Activated T-cell treated with anti-CD3 and anti-CD28 coated beads, Interleukin-2, amount 50 U/mL, for 48 hours (primary cell): ENCODE measurements around the gene PUM1.
"Not testable (repeated sequence)": the region's sequence is repeated elsewhere in the genome, so short reads cannot be mapped to it uniquely, and the experiment has no call there.

ENCODE experiments used
- DNase-seq, 2 experiments: peaks; one replicate each; pipeline ENCODE4 v3.0.0-alpha.2; 2020

The PUM1 gene, protein sequence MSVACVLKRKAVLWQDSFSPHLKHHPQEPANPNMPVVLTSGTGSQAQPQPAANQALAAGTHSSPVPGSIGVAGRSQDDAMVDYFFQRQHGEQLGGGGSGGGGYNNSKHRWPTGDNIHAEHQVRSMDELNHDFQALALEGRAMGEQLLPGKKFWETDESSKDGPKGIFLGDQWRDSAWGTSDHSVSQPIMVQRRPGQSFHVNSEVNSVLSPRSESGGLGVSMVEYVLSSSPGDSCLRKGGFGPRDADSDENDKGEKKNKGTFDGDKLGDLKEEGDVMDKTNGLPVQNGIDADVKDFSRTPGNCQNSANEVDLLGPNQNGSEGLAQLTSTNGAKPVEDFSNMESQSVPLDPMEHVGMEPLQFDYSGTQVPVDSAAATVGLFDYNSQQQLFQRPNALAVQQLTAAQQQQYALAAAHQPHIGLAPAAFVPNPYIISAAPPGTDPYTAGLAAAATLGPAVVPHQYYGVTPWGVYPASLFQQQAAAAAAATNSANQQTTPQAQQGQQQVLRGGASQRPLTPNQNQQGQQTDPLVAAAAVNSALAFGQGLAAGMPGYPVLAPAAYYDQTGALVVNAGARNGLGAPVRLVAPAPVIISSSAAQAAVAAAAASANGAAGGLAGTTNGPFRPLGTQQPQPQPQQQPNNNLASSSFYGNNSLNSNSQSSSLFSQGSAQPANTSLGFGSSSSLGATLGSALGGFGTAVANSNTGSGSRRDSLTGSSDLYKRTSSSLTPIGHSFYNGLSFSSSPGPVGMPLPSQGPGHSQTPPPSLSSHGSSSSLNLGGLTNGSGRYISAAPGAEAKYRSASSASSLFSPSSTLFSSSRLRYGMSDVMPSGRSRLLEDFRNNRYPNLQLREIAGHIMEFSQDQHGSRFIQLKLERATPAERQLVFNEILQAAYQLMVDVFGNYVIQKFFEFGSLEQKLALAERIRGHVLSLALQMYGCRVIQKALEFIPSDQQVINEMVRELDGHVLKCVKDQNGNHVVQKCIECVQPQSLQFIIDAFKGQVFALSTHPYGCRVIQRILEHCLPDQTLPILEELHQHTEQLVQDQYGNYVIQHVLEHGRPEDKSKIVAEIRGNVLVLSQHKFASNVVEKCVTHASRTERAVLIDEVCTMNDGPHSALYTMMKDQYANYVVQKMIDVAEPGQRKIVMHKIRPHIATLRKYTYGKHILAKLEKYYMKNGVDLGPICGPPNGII

GRCh38 chr1:31065310-31066217 lies at the start of gene PUM1:
PUM1 (minus strand) TSS chr1:31065717; CDS start chr1:31059566, 6,151 bp downstream.
- peak; percentile 99 for DNase-seq

- DNase-seq: no peak
Observed at GRCh38 chr1:31112266-31112935, 46.9 kb upstream of the PUM1 start.

- no peak for DNase-seq
Observed at GRCh38 chr1:31111290-31111951, 45.9 kb upstream of the PUM1 start.

GRCh38 chr1:31110846-31111245 lies 45.3 kb upstream of the PUM1 start:
- DNase-seq: no peak

DNA sequence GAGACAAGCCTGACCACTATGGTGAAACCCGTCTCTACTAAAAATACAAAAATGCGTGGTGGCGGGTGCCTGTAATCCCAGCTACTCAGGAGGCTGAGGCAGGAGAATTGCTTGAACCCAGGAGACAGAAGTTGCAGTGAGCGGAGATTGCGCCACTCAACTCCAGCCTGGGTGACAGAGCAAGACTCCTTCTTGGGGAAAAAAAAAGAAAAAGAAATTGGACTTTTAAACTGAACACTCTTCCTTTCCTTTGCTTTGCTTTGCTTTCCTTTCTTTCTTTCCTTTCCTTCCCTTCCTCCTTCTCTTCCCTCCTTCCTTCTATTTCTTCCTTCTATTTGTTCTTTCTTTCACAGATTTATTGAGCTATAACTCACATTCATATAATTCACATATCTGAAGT lies 43.3 kb upstream of the PUM1 start:
- no peak for DNase-seq

- peak; percentile 20 to 27 for DNase-seq
Observed at GRCh38 chr1:31105646-31106045, 40.1 kb upstream of the PUM1 start.

DNA sequence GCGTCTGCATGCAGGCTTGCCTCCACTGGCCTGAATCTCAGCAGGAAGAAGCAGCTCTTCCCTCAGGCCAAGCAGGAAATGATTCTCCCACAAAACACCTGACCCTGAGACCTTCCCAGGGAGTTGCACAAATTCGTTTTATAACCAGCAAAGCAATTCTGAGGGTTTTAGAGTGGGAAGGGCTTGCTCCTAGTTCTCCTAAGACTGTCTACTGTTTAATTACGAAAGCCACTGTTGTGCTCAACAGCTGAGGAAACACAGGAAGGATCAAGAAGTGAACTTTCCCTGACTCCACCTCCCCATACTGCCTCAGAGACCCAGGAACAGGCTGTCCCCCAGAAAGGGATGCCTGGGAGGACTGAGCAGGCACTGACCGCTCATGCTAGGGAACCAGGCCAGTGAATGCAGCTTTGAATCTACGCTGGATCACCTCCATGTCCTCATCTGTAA lies 37.0 kb upstream of the PUM1 start:
- DNase-seq: no peak

DNA sequence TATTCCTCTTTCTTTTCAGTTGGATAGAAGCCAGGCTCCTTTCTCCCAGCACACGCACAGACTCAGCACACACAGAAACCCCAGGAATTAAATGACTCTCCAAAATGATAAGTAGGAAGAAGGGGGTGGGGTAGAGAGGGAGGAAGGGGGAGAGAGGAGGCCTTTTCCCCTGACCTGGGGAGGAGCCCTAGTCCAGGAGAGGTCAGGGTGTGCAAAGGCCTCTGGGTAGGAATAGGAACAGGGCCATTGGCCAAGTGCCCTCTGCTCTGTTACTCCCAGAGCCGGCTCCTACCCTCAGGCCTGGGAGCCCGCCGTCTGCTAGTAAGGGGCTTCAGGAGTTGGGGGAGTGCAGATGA lies 35.6 kb upstream of the PUM1 start:
- DNase-seq: no peak

GRCh38 chr1:31099293-31100032 lies 33.9 kb upstream of the PUM1 start:
- DNase-seq: no peak

DNA sequence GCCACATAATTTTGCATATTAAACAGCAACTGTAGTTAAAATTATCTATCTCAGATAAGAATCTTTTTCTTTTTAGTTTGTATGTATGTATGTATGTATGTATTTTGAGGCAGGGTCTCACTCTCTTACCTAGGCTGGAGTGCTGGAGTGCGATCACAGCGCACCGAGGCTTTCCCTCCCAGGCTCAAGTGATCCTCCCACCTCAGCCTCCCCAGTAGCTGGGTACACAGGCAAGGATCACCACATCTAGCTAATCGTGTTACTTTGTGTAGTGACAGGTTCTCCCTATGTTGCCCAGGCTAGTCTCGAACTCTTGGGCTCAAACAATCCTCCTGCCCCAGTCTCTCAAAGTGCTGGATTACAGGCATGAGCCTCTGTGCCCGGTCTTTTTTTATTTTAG lies 30.5 kb upstream of the PUM1 start:
- no peak for DNase-seq

DNA sequence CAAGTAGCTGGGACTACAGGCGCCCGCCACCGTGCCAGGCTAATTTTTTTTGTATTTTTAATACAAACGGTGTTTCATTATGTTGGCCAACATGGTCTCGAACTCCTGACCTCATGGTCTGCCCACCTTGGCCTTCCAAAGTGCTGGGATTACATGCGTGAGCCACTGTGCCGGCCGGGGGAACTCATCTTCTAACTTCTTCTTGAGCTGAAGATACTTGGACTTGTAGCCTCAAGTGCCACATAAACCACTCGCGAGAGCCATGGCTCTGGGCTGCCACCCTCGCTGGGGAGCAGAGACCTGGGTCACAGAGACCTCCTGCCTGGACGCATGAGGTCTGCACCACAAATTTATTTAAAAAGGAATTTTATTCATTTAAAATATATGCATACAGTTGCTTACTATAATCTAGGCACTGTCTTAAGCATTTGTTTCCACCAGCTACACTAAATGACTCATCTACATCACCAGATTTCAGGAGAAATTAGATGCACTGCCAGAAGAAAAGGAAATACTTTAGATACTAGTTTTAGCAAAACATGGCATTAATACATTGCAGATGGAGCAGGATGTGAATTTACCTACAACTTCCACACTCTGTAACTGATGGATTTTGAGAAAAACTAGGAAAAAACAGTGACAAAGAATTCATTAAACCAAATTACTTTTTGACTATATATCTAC lies 29.9 kb upstream of the PUM1 start:
- DNase-seq: no peak

GRCh38 chr1:31088081-31088480 lies 22.6 kb upstream of the PUM1 start:
- not testable (repeated sequence) for DNase-seq

- DNase-seq: no peak
Observed at GRCh38 chr1:31084782-31085569, 19.5 kb upstream of the PUM1 start.

- no peak for DNase-seq
Observed at GRCh38 chr1:31082385-31082784, 16.9 kb upstream of the PUM1 start.

DNA sequence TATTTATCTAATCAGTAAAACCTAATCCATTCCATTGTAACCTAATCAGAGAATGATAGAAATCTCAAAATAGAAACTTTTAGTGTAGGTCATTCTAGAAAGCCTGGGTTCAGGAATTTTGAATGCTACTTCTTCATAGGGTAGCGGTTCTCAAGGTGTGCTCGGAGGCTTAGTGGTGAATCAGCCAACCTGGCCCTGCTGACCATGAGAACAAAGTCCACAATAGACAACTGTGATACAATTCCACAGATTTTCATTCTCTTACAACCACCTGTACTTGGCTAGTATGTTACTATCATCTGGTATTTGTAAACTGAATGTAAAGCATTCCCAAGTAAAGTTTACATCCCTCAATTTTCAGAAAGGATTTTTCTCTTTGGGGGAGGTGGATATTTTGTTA lies 7.5 kb upstream of the PUM1 start:
- DNase-seq: no peak

DNA sequence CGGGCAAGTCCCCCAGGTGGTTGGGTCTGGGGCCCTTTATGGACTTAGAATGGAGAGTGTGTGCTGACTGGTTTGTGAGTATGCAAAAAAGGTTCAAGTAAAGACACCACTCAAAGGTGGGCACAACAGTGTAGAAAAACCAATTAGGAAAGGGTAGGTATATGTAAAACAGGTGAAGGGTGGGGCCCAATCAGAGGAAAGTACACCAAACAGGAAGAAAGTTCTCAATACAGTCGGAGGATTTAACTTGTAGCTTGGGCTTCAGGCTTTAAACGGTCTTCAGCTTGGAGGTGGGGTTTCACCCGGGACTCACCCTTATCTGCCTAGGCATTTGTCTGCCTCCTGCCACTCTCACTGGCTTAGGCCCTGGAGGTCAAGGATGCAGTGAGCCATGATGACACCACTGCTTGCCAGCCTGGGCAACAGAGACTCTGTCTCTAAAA lies 6.8 kb upstream of the PUM1 start:
- no peak for DNase-seq

DNA sequence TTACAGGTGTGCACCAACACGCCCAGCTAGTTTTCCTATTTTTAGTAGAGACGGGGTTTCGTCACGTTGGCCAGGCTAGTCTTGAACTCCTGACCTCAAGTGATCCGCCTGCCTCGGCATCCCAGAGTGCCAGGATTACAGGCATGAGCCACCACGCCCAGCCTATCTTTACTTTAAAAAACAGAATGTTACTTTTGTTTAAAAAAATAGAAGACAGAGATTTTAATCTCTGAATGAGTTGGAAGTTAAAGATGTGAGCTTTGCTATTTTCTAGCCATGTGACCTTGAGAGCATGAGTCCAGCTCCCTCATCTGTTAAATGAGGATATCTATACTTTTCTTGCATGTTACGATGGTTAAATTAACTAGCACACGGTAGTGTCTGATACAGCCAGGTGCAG lies 3.9 kb upstream of the PUM1 start:
- no peak for DNase-seq

- DNase-seq: no peak
Observed at GRCh38 chr1:31064718-31065309, 703 bp downstream of the PUM1 start.
